C1 segment of cervical spinal cord (tissue), 14 donors: ENCODE results near the gene FBXW7.
"Not testable (repeated sequence)": the region's sequence is repeated elsewhere in the genome, so short reads cannot be mapped to it uniquely, and the experiment has no call there.

Experiments
- DNase-seq, 14 donors: peaks; one replicate each; lab custom pipeline; 2025; lab: John Stamatoyannopoulos, UW

Gene FBXW7

GRCh38 chr4:152544533-152544932 is 8.6 kb upstream of the FBXW7 start:
- DNase-seq = not testable (repeated sequence)

GRCh38 chr4:152540941-152541340 is 5.0 kb upstream of the FBXW7 start:
- DNase-seq = no peak

GRCh38 chr4:152540293-152540674 is 4.4 kb upstream of the FBXW7 start:
- DNase-seq = no peak

GRCh38 chr4:152539556-152540292 is 3.8 kb upstream of the FBXW7 start:
- no peak for DNase-seq

DNA sequence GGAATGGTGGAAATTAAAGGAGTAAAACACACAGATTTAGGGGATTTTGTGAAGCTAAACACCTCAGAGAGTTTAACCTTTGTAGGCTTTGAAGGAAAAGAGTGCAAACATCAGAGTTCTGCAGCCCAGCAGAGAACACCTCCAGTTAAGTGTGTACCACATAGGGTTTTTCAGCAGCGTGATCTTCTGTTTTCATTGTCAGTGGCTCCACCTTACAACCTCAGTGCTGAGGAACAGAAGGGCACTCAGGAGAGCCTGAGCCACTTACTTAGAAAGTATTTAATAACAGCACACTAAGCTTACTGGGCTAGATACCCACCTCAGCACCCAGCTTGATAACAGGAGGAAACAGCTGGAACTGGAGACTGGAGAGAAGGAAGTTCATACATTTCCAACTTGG is 2.0 kb upstream of the FBXW7 start:
- DNase-seq = no peak

DNA sequence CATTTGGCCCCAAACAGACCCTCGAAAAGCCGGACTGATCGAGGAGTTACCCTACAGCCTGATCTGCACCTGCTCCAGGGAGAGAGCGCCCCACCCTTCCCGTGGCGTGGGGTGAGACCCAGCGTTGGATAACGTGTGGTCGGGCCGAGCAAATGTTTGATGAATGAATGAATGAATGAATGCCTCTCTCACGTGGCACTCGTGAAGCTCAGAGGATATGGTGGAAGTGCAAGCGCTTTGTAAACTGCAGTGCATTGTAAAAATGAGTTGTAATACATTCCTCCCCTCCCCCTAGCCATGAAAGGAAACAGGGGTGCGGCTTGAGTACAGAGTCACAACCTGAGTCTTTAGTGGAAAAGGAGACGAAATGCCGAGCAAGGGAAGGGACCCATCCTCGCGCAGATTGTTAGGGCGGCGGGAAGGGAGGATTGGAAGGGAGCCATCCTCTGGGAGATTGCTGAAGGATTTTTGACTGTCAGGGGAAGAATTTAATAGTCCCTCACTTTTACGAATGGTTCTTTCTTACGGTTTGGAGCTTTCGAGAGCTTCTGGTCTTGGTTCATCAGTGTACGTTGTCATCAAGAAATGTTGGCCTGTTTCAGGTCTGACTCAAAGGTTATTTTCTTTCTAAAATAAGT is 772 bp upstream of the FBXW7 start:
- DNase-seq = peak in 3 of 14 donors; percentile 31 to 46 (median 33)

- peak in 4 of 14 donors; percentile 32 to 41 (median 40) for DNase-seq
These were observed 461 bp downstream of the FBXW7 start for GRCh38 chr4:152535360-152535902.

GRCh38 chr4:152534541-152535359 is 1.1 kb downstream of the FBXW7 start:
- peak in 6 of 14 donors; percentile 5 to 30 (median 13) for DNase-seq

DNA sequence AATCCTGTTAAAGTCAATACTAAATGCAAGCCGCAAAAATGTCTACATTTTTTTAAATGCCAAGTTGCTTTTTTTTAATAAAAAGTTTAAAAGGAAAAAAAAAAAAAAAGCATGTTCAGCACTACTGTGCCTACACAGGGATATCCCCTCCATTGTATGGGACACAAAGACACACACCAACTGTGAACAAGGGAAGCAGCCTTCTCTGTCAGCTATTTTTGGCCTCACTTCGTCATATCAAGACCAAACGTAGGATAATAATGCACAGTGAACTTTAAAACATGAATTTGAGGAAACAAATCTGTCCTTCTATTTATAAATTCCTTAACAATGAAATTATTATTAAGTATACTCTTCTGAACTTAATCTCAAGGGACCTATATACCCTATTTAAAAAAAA is 4.4 kb downstream of the FBXW7 start:
- DNase-seq = no peak

- no peak for DNase-seq
These were observed 5.3 kb downstream of the FBXW7 start for GRCh38 chr4:152530600-152530999.

DNA sequence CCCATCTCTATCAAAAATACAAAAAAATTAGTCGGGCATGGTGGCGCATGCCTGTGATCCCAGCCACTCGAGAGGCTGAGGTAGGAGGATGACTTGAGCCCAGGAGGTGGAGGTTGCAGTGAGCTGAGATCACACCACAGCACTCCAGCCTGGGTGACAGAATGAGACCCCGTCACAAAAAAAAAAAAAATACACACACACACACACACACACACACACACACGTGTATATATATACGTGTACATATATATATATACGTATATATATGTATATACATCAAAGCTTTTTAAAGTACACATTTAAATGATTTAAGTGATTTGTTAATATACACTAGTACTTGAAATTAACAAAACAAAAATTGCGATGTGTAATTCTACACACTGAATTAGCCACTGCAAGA is 6.0 kb downstream of the FBXW7 start:
- no peak for DNase-seq

- no peak for DNase-seq
These were observed 7.8 kb downstream of the FBXW7 start for GRCh38 chr4:152528060-152528459.

GRCh38 chr4:152525878-152526277 is 10.0 kb downstream of the FBXW7 start:
- DNase-seq = no peak

DNA sequence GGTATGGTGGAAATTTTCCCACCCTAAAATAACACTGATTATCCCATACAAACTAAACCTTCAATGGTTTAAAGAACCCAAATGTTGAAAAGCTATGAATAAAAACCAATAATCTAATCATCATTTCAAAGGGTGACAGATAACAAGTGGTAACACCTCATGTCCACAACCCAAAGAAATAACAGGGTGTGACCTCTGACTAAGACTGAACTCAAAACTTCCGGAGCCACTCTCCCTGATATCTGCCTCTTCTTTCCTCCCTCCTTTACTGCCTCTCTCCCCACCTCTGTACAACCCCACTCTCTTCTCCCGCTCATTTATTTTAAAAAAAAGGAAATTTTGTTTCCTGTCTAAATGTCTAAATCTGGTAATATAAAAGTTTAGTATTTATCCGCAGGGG is 11.5 kb downstream of the FBXW7 start:
- no peak for DNase-seq

DNA sequence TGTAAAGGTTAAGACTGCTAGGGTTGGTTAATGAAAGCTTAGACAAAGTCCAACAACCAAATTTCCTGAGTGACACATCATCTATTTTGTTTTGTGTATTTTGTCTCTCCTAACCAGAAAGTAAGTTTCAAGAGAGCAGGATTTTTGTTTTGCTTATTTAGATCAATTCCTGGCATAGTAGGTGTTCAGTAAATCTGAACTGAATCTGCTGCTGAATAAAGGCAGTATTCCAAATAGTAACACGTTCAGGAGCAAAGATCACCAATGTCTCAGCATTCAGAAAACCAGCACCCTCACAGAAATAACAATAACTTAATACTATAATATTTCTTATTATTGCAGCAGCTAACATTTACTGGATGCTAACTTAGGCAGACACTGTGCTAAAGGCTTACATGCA is 12.2 kb downstream of the FBXW7 start:
- no peak for DNase-seq

DNA sequence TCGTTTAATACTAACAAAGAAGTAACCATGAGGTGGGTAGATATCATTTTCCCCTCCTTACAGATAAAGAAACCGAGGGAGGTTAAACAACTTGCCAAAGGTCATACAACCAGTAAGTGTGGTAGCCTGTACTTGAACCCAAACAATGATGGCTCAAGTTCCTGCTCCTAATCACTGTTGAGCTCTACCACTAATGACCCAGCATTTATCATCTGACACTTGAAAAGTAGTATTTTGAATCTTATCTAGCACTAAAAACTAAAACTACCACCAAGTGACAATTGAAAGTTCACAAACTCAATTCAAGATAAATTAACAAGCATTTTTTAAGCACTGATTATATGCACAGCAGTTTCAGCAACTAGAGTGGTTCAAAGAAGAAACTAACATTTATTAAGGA is 13.1 kb downstream of the FBXW7 start:
- peak in 1 of 14 donors; percentile 1 for DNase-seq

DNA sequence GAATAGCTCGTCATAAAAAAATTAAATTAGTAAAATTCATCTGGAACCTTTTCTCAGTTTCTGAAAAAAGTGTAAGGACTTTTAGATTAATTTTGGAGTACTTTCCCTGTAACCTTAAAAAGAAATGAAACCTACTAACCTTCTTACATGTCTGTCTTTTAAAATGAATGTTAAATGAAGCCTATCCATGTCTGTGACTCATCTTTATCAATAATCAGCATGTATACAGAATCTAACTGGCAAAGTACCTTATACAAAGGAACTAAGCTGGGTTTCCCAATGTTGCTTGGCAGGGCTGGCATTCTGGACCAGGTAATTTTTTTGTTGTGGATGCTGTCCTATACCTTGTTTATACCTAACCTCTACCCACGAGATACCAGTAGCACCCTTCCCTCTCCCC is 13.6 kb downstream of the FBXW7 start:
- DNase-seq = no peak

GRCh38 chr4:152516156-152516555 is 19.7 kb downstream of the FBXW7 start:
- no peak for DNase-seq

GRCh38 chr4:152515678-152516077 is 20.2 kb downstream of the FBXW7 start:
- no peak for DNase-seq

- DNase-seq = no peak
These were observed 21.5 kb downstream of the FBXW7 start for GRCh38 chr4:152514356-152514755.

- DNase-seq = no peak
These were observed 22.8 kb downstream of the FBXW7 start for GRCh38 chr4:152513078-152513477.

- DNase-seq = no peak
These were observed 23.4 kb downstream of the FBXW7 start for GRCh38 chr4:152512483-152512882.
